Middle frontal gyrus (tissue), 1 donor: ENCODE results near the gene PCDHGA7.
"Not testable (repeated sequence)": the region's sequence is repeated elsewhere in the genome, so short reads cannot be mapped to it uniquely, and the experiment has no call there.

ENCODE experiments used
- DNase-seq: peaks from one replicate; pipeline ENCODE4 v3.0.0-alpha.2; 2015; ENCODE audit warnings: low spot score; ENCODE audit errors: extremely low spot score

Gene PCDHGA7

DNA sequence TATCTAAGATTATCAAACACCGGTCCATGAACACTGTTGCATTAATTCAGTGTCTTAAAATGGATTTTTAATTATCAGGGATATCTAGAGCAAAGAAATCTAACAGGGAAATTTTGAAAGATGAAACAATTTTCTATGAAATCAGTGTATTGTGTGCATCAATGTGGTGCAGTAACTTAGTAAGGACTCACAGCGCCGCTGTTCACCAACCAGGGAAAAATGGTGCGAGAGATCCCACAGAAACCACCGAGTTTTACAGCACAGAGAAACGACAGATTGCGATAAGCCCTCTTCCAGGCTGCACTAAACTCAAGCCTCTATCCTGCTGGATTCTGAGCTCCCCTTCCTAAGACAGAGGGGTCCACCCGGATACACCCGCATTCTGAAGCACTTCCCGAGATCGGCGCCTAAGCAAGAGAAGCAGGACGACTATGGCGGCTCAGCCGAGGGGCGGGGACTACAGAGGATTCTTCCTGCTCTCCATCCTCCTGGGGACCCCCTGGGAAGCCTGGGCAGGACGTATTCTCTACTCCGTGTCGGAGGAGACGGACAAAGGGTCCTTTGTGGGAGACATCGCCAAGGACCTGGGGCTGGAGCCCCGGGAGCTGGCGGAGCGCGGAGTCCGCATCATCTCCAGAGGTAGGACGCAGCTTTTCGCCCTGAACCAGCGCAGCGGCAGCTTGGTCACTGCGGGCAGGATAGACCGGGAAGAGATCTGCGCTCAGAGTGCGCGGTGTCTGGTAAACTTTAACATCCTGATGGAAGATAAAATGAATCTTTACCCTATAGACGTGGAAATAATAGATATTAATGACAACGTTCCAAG is at the start of gene PCDHGA7:
Gene PCDHGA7 (plus strand): TSS at position 274 of the 826 bp plus-strand sequence. CDS start 158 bp downstream, at position 432.
- no peak for DNase-seq

DNA sequence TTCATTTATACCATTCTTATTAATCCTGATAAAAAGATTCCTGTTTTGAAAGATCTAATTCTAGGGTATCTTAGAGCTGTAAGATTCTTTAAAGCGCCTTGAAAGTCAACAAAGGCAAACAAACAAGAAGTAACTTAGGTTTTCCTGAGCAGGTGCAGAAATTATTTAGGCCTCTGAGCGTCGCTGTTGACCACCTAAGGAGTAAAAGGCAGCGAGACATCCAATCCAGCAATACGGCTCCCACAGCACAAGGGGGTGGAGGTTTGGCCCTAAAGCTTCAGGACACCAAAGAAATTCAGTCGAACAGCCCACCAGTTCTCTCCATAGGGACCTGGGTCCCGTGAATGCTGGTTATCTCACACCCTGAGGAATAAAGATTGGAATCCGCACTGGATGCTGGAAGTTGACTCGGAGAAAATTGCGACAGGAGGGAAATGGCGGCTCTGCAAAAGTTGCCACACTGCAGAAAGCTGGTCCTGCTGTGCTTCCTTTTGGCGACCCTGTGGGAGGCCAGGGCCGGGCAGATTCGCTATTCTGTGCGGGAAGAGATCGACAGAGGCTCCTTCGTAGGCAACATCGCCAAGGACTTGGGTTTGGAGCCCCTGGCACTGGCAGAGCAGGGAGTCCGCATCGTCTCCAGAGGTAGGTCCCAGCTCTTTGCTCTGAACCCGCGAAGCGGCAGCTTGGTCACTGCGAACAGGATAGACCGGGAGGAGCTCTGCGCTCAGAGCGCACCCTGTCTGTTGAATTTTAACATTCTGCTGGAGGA is 43.8 kb upstream of the PCDHGA7 start, which contains the start of gene PCDHGA2:
Gene PCDHGA2 (plus strand): TSS at position 223 of the 769 bp plus-strand sequence.
- DNase-seq, result no peak

DNA sequence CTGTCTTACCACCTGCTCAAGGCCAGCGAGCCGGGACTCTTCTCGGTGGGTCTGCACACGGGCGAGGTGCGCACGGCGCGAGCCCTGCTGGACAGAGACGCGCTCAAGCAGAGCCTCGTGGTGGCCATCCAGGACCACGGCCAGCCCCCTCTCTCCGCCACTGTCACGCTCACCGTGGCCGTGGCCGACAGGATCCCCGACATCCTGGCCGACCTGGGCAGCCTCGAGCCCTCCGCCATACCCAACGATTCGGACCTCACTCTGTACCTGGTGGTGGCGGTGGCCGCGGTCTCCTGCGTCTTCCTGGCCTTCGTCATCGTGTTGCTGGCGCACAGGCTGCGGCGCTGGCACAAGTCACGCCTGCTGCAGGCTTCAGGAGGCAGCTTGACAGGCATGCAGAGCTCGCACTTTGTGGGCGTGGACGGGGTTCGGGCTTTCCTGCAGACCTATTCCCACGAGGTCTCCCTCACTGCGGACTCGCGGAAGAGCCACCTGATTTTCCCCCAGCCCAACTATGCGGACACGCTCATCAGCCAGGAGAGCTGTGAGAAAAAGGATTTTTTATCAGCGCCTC is 41.7 kb upstream of the PCDHGA7 start:
- not testable (repeated sequence) for DNase-seq

DNA sequence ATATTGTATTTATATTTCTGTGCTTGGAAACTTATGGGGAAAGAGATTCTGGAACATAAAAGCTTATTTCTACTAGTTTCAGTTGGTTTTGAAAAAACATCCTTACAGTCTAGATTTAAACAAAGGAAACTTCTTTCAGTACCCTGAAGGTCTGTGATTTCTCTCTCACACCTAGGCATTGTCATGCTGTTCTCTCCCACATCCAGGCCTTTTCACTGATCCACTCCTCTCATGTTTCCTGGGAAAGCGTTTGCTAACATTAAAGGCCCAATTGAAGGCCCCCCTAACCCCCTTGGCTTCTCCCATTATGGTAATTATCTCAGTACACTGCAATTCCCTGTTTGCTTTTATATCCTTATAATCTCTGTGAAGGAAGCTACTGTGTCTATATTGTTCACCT is 39.8 kb upstream of the PCDHGA7 start:
- DNase-seq, result no peak

DNA sequence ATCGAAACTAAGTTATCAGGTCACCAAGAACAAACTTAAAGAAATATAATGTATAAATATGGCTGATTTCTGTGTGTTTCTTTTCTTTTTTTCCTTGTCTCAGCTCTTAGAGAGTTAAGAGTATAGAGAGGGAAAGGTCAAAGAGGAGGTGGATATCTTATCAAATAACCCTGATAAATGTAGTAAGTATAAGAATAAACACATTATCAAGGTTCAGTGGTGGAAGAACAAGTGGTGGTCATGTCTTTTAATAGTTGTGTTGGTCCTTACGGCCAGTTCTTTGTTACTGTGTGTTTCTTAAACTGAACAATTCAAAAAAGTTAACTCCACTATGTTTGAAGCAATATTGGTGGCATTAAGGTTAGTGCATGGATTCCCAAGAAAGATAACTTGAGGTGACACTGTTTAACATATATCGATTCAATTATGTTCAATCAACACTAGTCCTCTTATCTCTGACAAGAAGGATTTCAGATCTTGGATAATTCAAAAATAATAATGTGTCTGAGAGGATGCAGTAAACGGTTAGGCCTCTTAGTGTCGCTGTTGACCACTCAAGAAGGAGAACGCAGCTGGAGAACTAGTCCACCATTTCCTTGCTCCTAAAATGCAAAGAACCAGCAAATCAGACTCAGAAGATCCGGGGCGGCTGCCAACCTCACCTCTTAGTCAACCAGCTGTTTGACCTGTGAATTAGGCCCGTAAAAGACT is 39.1 kb upstream of the PCDHGA7 start, which contains the start of gene PCDHGA3:
Gene PCDHGA3 (plus strand): TSS at position 588 of the 711 bp plus-strand sequence. CDS start 205 bp downstream, outside the sequence.
- DNase-seq, result no peak

DNA sequence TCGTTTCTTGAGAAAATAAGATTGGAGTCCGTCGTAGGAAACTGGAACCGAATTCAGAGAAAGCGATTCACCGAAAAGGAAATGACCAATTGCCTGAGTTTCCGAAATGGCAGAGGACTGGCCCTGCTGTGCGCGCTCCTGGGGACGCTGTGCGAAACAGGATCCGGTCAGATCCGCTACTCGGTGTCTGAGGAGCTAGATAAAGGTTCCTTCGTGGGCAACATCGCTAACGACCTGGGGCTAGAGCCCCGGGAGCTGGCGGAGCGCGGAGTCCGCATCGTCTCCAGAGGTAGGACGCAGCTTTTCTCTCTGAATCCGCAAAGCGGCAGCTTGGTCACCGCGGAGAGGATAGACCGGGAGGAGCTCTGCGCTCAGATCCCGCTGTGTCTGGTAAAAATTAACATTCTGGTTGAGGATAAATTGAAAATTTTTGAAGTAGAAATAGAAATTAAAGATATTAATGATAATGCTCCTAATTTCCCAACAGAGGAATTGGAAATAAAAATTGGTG is 38.5 kb upstream of the PCDHGA7 start:
- no peak for DNase-seq

DNA sequence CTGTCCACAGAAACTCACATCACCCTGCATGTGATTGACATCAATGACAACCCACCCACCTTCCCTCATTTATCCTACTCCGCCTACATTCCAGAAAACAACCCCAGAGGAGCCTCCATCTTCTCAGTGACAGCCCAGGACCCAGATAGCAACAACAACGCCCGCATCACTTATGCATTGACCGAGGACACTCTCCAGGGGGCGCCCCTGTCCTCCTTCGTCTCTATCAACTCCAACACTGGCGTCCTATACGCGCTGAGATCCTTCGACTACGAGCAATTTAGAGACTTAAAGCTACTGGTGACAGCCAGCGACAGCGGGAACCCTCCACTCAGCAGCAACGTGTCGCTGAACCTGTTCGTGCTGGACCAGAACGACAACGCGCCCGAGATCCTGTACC is 37.2 kb upstream of the PCDHGA7 start:
- DNase-seq, result no peak

DNA sequence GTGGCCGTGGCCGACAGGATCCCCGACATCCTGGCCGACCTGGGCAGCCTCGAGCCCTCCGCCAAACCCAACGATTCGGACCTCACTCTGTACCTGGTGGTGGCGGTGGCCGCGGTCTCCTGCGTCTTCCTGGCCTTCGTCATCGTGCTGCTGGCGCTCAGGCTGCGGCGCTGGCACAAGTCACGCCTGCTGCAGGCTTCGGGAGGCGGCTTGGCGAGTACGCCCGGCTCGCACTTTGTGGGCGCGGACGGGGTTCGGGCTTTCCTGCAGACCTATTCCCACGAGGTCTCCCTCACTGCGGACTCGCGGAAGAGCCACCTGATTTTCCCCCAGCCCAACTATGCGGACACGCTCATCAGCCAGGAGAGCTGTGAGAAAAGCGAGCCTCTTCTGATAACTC is 36.5 kb upstream of the PCDHGA7 start:
- not testable (repeated sequence) for DNase-seq

DNA sequence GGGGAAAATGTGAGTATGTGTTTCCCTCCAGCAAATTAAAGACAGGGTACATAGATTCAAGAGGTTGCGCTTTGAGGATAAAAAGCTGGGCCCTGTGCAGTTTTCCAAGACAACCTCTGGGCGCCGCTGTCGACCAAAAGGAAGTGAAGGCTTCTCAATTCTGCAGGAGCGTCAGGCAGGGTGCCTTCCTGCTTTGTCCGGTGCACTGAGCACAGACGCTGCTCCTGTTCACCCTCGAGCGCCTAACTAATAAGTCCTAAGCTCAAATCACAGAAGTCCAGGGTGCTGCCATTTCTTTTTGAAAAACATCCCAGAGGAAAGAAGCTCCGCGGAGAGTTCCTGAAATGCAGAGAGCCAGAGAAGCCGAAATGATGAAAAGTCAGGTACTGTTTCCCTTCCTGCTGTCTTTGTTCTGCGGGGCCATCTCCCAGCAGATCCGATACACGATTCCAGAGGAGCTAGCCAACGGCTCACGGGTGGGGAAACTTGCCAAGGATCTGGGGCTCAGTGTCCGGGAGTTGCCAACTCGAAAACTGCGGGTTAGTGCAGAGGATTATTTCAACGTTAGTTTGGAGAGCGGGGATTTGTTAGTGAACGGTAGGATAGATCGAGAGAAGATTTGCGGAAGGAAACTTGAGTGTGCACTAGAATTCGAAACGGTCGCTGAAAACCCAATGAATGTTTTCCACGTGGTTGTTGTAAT is 32.5 kb upstream of the PCDHGA7 start, which contains the start of gene PCDHGB1:
Gene PCDHGB1 (plus strand): TSS at position 183 of the 703 bp plus-strand sequence. CDS start 162 bp downstream, at position 345.
- DNase-seq, result no peak

DNA sequence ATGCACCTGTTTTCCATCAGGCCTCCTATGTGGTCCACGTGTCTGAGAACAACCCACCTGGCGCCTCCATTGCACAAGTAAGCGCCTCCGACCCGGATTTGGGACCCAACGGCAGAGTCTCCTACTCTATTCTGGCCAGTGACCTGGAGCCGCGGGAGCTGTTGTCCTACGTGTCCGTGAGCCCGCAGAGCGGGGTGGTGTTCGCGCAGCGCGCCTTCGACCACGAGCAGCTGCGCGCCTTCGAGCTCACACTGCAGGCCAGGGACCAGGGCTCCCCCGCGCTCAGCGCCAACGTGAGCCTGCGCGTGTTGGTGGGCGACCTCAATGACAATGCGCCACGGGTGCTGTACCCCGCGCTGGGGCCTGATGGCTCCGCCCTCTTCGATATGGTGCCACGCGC is 31.0 kb upstream of the PCDHGA7 start:
- no peak for DNase-seq

DNA sequence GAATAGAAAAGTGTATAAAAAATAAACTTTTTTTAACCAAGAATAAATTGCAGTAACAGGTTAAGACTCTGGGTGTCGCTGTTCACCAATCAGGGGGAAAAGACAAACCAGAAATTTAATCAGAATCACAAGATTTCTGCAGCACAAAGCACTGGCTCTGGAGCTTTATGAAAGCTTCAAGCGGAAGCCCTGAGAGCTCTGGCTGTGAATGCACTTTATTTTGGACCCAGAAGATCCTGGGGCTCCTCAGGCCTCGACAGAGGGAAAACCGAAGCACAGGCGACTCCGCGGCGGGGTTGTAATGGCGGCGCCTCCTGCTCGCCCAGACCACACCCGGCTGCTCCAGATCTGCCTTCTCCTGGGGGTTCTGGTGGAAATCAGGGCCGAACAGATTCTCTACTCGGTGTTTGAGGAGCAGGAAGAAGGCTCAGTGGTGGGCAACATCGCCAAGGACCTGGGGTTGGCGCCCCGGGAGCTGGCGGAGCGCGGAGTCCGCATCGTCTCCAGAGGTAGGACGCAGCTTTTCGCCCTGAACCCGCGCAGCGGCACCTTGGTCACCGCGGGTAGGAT is 27.6 kb upstream of the PCDHGA7 start, which contains the start of gene PCDHGA4:
Gene PCDHGA4 (plus strand): TSS at position 122 of the 570 bp plus-strand sequence. CDS start 87 bp downstream, at position 209.
- no peak for DNase-seq

DNA sequence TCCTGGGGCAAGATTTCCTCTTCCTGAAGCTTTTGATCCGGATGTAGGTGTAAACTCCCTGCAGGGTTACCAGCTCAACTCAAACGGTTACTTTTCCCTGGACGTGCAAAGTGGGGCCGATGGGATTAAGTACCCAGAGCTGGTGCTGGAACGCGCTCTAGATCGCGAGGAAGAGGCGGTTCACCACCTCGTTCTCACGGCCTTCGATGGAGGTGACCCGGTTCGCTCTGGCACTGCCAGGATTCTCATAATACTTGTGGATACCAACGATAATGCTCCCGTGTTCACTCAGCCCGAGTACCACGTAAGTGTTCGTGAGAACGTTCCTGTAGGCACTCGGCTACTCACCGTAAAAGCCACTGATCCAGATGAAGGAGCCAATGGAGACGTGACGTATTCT is 26.9 kb upstream of the PCDHGA7 start:
- DNase-seq, result no peak

DNA sequence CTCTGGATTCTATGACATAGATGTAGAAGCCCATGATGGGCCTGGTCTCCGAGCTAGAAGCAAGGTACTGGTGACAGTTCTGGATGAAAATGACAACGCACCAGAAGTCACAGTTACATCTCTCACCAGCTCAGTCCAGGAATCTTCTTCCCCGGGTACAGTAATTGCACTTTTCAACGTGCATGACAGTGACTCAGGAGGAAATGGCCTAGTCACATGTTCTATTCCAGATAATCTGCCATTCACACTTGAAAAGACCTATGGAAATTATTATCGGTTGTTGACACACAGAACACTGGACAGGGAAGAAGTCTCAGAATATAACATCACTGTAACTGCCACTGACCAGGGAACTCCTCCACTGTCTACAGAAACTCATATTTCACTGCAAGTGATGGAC is 26.4 kb upstream of the PCDHGA7 start:
- DNase-seq, result no peak

DNA sequence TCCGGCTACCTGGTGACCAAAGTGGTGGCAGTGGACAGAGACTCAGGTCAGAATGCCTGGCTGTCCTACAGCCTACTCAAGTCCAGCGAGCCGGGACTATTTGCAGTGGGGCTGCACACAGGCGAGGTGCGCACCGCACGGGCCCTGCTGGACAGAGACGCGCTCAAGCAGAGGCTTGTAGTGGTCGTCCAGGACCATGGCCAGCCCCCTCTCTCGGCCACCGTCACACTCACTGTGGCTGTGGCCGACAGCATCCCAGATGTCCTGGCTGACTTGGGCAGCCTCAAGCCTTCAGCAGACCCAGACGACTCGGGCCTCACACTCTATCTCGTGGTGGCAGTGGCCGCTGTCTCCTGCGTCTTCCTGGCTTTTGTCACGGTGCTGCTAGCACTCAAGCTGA is 25.6 kb upstream of the PCDHGA7 start:
- DNase-seq, result no peak

DNA sequence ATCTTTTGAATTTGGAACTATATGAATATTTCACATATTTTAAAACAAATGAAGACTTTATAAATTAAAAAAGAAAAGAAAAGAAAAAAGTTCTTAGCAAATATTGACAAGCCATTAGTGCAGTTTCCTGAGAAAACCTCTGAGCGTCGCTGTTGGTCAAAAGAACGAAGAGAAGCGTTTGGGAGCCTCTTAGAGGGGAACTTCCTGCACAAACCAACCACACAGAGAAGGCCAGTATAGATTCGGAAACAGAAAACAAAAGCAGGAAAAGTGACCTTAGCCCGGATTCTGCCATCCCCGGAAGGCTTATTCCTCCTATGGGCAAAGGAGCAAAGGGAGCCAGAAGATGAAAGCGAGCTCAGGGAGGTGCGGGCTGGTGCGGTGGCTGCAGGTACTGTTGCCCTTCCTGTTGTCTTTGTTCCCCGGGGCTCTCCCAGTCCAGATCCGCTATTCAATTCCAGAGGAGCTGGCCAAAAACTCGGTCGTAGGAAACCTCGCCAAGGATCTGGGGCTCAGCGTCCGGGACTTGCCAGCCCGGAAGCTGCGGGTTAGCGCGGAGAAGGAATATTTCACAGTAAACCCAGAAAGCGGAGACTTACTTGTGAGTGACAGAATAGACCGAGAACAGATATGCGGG is 22.6 kb upstream of the PCDHGA7 start, which contains the start of gene PCDHGB2:
Gene PCDHGB2 (plus strand): TSS at position 205 of the 637 bp plus-strand sequence. CDS start 142 bp downstream, at position 347.
- no peak for DNase-seq

DNA sequence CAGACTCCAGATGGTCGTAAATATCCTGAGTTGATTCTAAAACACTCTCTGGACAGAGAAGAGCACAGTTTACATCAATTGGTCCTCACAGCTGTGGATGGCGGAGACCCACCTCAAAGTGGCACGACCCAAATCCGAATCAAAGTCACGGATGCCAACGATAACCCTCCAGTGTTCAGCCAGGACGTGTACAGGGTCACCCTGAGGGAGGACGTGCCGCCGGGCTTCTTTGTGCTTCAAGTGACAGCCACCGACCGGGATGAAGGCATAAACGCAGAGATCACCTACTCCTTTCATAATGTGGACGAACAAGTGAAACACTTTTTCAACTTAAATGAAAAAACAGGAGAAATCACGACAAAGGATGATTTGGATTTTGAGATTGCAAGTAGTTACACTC is 21.9 kb upstream of the PCDHGA7 start:
- no peak for DNase-seq

DNA sequence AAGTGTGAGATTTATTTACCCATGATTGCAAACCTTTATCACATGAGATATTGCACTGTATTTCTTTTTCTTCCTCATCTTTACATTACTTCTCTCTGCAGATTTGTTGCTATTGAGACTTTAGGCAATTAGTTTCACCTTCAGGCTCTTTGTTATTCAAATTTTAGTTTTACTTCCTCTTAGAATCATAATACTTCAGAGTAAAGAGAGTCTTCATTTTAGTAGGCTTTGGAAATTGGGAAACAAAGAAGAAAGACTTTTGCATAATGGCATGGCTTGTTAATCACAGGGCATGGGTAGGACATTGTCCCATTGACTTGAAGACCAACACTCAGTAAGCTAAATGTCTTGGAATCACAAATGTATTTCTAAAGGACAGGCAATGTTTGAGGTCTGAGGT is 19.8 kb upstream of the PCDHGA7 start:
- DNase-seq, result no peak

DNA sequence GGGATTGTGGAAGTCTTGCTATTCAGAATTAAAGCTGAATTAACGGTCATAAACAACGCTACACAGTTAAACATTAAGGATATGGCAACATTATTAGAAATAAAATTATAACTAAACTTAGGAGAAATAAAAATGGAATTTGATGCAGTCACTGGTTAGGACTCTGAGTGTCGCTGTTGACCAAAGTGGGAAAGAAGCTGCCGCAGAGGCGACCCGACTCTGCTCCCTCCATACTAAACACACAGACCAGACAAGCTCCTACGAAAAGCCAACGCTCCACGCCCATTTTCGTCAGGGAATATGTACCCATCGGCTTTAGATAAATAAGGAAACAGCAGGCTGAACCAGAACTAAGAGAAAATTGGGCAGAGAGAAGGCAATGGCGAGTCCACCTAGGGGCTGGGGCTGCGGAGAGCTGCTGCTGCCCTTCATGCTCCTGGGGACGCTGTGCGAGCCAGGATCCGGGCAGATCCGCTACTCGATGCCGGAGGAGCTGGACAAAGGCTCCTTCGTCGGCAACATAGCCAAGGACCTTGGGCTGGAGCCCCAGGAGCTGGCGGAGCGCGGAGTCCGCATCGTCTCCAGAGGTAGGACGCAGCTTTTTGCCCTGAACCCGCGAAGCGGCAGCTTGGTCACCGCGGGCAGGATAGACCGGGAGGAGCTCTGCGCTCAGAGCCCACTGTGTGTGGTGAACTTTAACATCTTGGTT is 18.4 kb upstream of the PCDHGA7 start, which contains the start of gene PCDHGA5:
Gene PCDHGA5 (plus strand): TSS at position 211 of the 709 bp plus-strand sequence. CDS start 169 bp downstream, at position 380.
- DNase-seq, result no peak
